Stimulated activated CD8-positive, alpha-beta memory T cell treated with anti-CD3 and anti-CD28 coated beads, Interleukin-4, amount 100 ng/mL, for 24 hours (primary cell): ENCODE data around the gene SPATA31A6.
"Not testable (repeated sequence)": the region's sequence is repeated elsewhere in the genome, so short reads cannot be mapped to it uniquely, and the experiment has no call there.

Source experiments
- DNase-seq: peaks from one replicate; pipeline ENCODE4 v3.0.0-alpha.2; 2020; ENCODE audit warnings: low read depth

The SPATA31A6 gene

GRCh38 chr9:42183359-42183758, at the start of gene SPATA31A6:
TSS of gene SPATA31A6 (plus strand) at chr9:42183659. CDS start at chr9:42183688, 29 bp downstream.
- DNase-seq = not testable (repeated sequence)

- DNase-seq = not testable (repeated sequence)
These were observed 23.2 kb upstream of the SPATA31A6 start for GRCh38 chr9:42160299-42160698.

DNA sequence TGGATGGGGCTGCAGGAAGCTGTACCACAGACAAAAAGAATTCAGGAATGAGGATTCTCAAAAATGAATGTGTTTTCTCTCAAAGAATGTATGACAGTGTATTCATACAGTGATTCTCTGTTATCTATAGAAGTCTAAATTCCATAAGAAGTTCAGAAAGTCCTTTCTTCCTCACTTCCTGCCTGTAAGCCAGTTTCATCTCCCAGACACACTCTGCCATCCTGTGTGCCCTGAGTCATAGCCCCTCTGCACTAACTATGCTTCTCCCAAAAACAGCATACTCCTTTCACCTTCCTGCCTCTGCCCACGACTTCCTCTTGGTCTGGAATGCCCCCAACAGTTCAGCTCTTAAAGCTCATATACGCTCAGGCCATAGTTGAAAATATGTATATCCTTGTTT, 36.4 kb downstream of the SPATA31A6 start:
- not testable (repeated sequence) for DNase-seq

GRCh38 chr9:42223230-42223629, 39.8 kb downstream of the SPATA31A6 start:
- not testable (repeated sequence) for DNase-seq

- DNase-seq = not testable (repeated sequence)
These were observed 49.6 kb downstream of the SPATA31A6 start for GRCh38 chr9:42233031-42233430.

DNA sequence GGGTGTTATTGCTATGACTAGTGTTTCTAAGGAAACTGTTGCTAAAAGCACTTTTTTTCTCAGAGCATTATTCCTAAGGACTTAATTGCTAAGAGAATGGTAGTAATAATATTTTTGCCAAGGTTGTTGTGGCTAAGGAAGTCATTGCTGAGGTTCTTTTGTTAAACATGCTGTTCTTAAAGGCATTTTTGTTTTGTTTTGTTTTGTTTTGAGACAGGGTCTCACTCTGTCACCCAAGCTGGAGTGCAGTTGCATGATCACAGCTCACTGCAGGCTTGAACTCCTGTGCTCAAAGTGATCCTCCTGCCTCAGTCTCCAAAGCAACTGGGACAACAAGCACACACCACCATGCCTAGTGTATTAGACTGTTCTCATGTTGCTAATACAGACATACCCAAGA, 51.2 kb downstream of the SPATA31A6 start:
- not testable (repeated sequence) for DNase-seq

DNA sequence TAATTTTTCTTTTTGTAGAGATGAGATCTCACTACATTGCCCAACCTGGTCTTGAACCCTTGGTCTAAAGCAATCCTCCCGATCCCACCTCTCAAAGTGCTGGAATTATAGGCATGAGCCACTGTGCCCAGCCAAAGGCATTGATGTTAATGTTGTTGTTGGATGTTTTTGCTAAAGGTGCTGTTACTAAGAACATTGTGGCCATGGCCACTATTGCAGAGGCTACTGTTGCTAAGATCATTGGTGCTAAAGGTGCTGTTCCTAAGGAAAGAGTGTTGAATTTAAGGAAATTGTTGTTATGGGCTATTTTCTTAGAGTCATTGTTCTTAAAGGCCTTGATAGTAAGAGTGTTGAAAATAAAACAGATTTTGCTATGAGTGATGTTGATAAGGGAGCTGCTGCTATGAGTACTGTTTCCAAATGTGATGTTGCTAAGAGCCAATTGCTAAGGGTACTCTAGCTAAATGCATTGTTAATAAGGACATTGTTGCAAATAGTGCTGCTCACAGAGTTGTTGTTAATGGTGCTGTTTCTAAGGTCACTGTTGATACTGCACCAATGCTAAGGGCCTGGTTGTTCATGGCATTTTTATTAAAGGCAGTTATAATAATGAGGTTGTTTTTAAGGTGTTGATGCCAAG, 52.0 kb downstream of the SPATA31A6 start:
- DNase-seq = not testable (repeated sequence)

DNA sequence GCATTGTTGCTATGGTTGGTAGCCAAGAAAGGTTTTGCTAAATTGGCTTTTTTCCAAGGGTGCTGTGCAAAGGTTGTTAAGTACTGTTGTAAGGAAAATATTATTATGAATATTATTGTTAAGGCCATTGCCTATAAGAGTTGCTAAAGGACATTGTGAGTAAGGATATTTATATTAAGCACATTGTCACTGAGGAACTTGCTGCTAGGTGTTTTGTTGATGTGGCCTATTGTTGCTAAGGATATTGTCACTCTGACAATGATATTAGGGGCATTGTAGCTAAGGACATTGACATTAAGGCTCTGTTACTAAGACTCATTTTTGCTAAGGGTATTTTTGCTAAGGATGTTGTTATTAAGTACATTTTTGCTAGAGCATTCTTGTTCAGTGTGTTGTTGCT, 52.6 kb downstream of the SPATA31A6 start:
- DNase-seq = not testable (repeated sequence)

- not testable (repeated sequence) for DNase-seq
These were observed 53.9 kb downstream of the SPATA31A6 start for GRCh38 chr9:42237381-42237780.

DNA sequence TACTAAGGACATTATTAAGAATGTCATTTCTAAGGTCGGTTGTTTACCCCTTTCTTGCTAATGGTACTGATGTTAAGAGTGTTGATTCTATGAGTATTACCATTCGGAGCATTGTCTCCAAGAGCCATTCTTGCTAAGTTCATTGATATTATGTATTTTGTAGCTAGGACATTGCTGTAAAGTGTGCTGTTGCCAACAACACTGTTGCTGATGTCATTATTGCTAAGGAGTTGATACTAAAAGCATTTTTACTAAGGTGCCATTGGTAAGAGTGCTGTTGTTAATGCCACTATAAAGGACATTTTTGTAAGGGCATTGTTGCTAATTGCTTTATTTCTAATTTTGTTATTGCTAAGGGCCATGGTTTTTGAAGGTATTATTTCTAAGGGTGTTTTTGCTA, 55.4 kb downstream of the SPATA31A6 start:
- DNase-seq = not testable (repeated sequence)
